DND-41 (cell line): ENCODE measurements around the gene DLGAP4.

Experiments
- CTCF ChIP-seq: IDR thresholded peaks from 2 replicates; pipeline ENCODE4 v1.5.1; 2012; ENCODE audit warnings: borderline replicate concordance, low read length, moderate library complexity, mild to moderate bottlenecking; ENCODE audit not compliant: poor library complexity, severe bottlenecking; ENCODE audit errors: extremely low read depth
- EZH2 ChIP-seq: IDR thresholded peaks from 3 replicates; pipeline ENCODE4 v1.6.1; 2012; ENCODE audit warnings: borderline replicate concordance, low read depth, mild to moderate bottlenecking, moderate library complexity, low read length, inconsistent platforms; ENCODE audit not compliant: severe bottlenecking

GRCh38 chr20:36525620-36526365, 219.7 kb downstream of the DLGAP4 start:
- TF ChIP-seq CTCF (no peak), EZH2 (no peak)
